IMR-90 (cell line): ENCODE data around the gene PCAT6. TPM values are rescaled to one million over a fixed set of nuclear protein-coding genes. Genes with fewer than 3 reads are reported as not detected.
"Not testable (repeated sequence)": the region's sequence is repeated elsewhere in the genome, so short reads cannot be mapped to it uniquely, and the experiment has no call there.

Source experiments
- ATAC-seq: fragments of 200-7000 bp; cut with Tn5 transposase; 2 replicates; pipeline ENCODE4 v1.9.1; 2020; ENCODE audit warnings: low read depth, mild to moderate bottlenecking, moderate library complexity
- BruUV-seq: library from RNA; stranded (reverse); fragments of 400-500 nt; replicated peaks from 2 replicates; lab custom pipeline; 2021; lab: Mats Ljungman, UMichigan
- CTCF ChIA-PET: fragments of 300-600 bp; formaldehyde crosslinking; extraction: SDS; loops from one replicate; lab custom pipeline; 2021; ENCODE audit warnings: antibody characterized with exemption; lab: Yijun Ruan, JAX
- POLR2A ChIA-PET: fragments of 300-600 bp; sonication (Branson Sonifier 250); formaldehyde crosslinking; loops from one replicate; lab custom pipeline; 2022; ENCODE audit warnings: antibody characterized with exemption; ENCODE audit not compliant: unreplicated experiment; lab: Charles Lee
- DNase-seq: peaks from one replicate; pipeline ENCODE4 v3.0.0; 2013
- H2AFZ ChIP-seq: replicated peaks from 2 replicates; pipeline ENCODE3; 2013; ENCODE audit warnings: low read length, mild to moderate bottlenecking; ENCODE audit not compliant: poor library complexity
- H2AK5ac ChIP-seq: 2 replicates; pipeline ENCODE4 v1.6.1; 2013; ENCODE audit warnings: low read depth, low read length, inconsistent platforms
- H2AK9ac ChIP-seq: replicated peaks from 2 replicates; pipeline ENCODE3; 2013; ENCODE audit warnings: mild to moderate bottlenecking, low read depth, low read length, moderate library complexity; ENCODE audit not compliant: poor library complexity
- H2BK120ac ChIP-seq: 2 replicates; pipeline ENCODE4 v1.6.1; 2013; ENCODE audit warnings: low read depth, low read length, inconsistent platforms
- H2BK15ac ChIP-seq: 3 replicates; pipeline ENCODE4 v1.6.1; 2013; ENCODE audit warnings: low read depth, low read length, inconsistent platforms
- H2BK20ac ChIP-seq: 2 replicates; pipeline ENCODE4 v1.6.1; 2013; ENCODE audit warnings: low read depth, mild to moderate bottlenecking, inconsistent platforms, low read length, moderate library complexity
- H2BK5ac ChIP-seq: 2 replicates; pipeline ENCODE4 v1.6.1; 2013; ENCODE audit warnings: mild to moderate bottlenecking, low read depth, low read length, inconsistent platforms; ENCODE audit not compliant: poor library complexity, severe bottlenecking
- H3K14ac ChIP-seq: replicated peaks from 2 replicates; pipeline ENCODE4 v1.6.1; 2013; ENCODE audit warnings: low read depth, low read length, inconsistent platforms
- H3K18ac ChIP-seq: 2 replicates; pipeline ENCODE4 v1.6.1; 2013; ENCODE audit warnings: low read depth, low read length, control low read depth
- H3K23ac ChIP-seq: 2 replicates; pipeline ENCODE4 v1.6.1; 2013; ENCODE audit warnings: low read depth, low read length, inconsistent platforms
- H3K27ac ChIP-seq: 2 replicates; pipeline ENCODE4 v1.5.1; 2013; ENCODE audit warnings: mild to moderate bottlenecking, control low read depth, low read length; ENCODE audit not compliant: insufficient read depth
- H3K27me3 ChIP-seq: 2 replicates; pipeline ENCODE4 v1.6.1; 2013; ENCODE audit warnings: low read length; ENCODE audit not compliant: control insufficient read depth, insufficient read depth
- H3K36me3 ChIP-seq: 2 replicates; pipeline ENCODE4 v1.6.1; 2013; ENCODE audit warnings: low read length, mixed read lengths; ENCODE audit not compliant: control insufficient read depth, insufficient read depth
- H3K4ac ChIP-seq: 2 replicates; pipeline ENCODE4 v1.6.1; 2013; ENCODE audit warnings: low read depth, low read length, inconsistent platforms
- H3K4me1 ChIP-seq: 2 replicates; pipeline ENCODE4 v1.6.1; 2013; ENCODE audit warnings: low read length, mixed read lengths; ENCODE audit not compliant: control insufficient read depth, insufficient read depth
- H3K4me2 ChIP-seq: 2 replicates; pipeline ENCODE4 v1.6.1; 2013; ENCODE audit warnings: low read depth, mild to moderate bottlenecking, control low read depth, low read length, moderate library complexity
- H3K4me3 ChIP-seq: 2 replicates; pipeline ENCODE4 v1.5.1; 2013; ENCODE audit warnings: low read depth, mild to moderate bottlenecking, control low read depth, low read length, moderate library complexity; ENCODE audit not compliant: insufficient read depth
- H3K56ac ChIP-seq: 2 replicates; pipeline ENCODE4 v1.6.1; 2013; ENCODE audit warnings: low read length, inconsistent platforms; ENCODE audit not compliant: insufficient read depth; ENCODE audit errors: extremely low read depth
- H3K79me1 ChIP-seq, 2 experiments: 2 replicates each; pipeline ENCODE4 v1.6.1; 2013; ENCODE audit warnings: low read length in 2 of 2, inconsistent platforms in 1 of 2, low read depth in 1 of 2
- H3K9ac ChIP-seq: 2 replicates; pipeline ENCODE4 v1.6.1; 2013; ENCODE audit warnings: low read depth, low read length, control low read depth
- H3K9me1 ChIP-seq: 2 replicates; pipeline ENCODE4 v1.6.1; 2013; ENCODE audit warnings: low read length, inconsistent platforms; ENCODE audit not compliant: insufficient read depth
- H3K9me3 ChIP-seq: 2 replicates; pipeline ENCODE4 v1.6.1; 2013; ENCODE audit warnings: low read length; ENCODE audit not compliant: control insufficient read depth, insufficient read depth
- H4K20me1 ChIP-seq: 2 replicates; pipeline ENCODE4 v1.6.1; 2013; ENCODE audit warnings: low read length, inconsistent platforms; ENCODE audit not compliant: insufficient read depth
- H4K5ac ChIP-seq: 2 replicates; pipeline ENCODE4 v1.6.1; 2013; ENCODE audit warnings: mild to moderate bottlenecking, low read depth, low read length, control low read depth
- H4K8ac ChIP-seq, 2 experiments: 2 replicates each; pipeline ENCODE4 v1.6.1; 2013; ENCODE audit warnings: low read depth in 2 of 2, low read length in 2 of 2, control low read depth in 1 of 2, inconsistent platforms in 1 of 2
- H4K91ac ChIP-seq: 2 replicates; pipeline ENCODE4 v1.6.1; 2013; ENCODE audit warnings: low read depth, low read length, inconsistent platforms; ENCODE audit not compliant: insufficient read depth
- POLR2A ChIP-seq: IDR thresholded peaks from 2 replicates; pipeline ENCODE4 v1.6.1; 2012; ENCODE audit warnings: mild to moderate bottlenecking, low read depth, low read length
- RAD21 ChIP-seq: IDR thresholded peaks from 2 replicates; pipeline ENCODE4 v1.6.1; 2012; ENCODE audit warnings: low read length, improper control_type of control experiment
- RFX5 ChIP-seq: IDR thresholded peaks from 2 replicates; pipeline ENCODE4 v1.8.0; 2012; ENCODE audit warnings: low read depth, mild to moderate bottlenecking, low read length, moderate library complexity
- USF2 ChIP-seq: fragments of 150-350 bp; IDR thresholded peaks from 2 replicates; pipeline ENCODE4 v1.6.1; 2017; ENCODE audit warnings: mild to moderate bottlenecking, antibody characterized with exemption, low read length, low read depth
- WGBS, 2 experiments: methylation state at CpG; one replicate each; pipeline versions ENCODE4 v1.1.5 to v1.1.7; 2013; ENCODE audit warnings: missing lambda C conversion rate in 2 of 2; ENCODE audit not compliant: insufficient read length in 1 of 2; ENCODE audit errors: extremely low coverage in 2 of 2; 5-methylcytosine and 5-hydroxymethylcytosine counted together
- dilution Hi-C: fragments of 300-500 bp; cut with HindIII; formaldehyde crosslinking; loops from one replicate; pipeline ENCODE4 v1.14.3; 2018; ENCODE audit warnings: low sequenced_read_pairs; ENCODE audit not compliant: unreplicated experiment
- in situ Hi-C: fragments of 300-500 bp; cut with MboI; formaldehyde crosslinking; loops from 3 replicates; pipeline ENCODE4 v1.14.3; 2019; ENCODE audit warnings: low sequenced_read_pairs, inconsistent platforms, mixed read lengths
- intact Hi-C: fragments of 100-400 bp; cut with micrococcal nuclease; formaldehyde crosslinking; loops from 2 replicates; pipeline ENCODE4 v1.10.0; 2022
- polyA plus RNA-seq, 3 experiments: library from polyadenylated mRNA; depleted of rRNA; stranded (reverse); fragments of >200 nt; gene quantifications; 2 replicates each; pipeline ENCODE4 v1.2.3, GENCODE V29; 2012; ENCODE audit warnings: low replicate concordance in 1 of 3
- total RNA-seq: library from RNA; depleted of rRNA; stranded (reverse); fragments of >200 nt; gene quantifications from 2 replicates; pipeline ENCODE4 v1.2.3, GENCODE V29; 2012
- TF ChIP-seq, protein P1 (sequence below): fragments of 150-350 bp; IDR thresholded peaks from 2 replicates; pipeline ENCODE4 v1.6.1; 2016; ENCODE audit warnings: low read depth, mild to moderate bottlenecking, low read length, moderate library complexity, borderline replicate concordance

The PCAT6 gene
- total and polyA plus RNA-seq, 2 of the 4 experiments (the other 2 are of a cell fraction): 5.8 TPM; not detected in 1

DNA sequence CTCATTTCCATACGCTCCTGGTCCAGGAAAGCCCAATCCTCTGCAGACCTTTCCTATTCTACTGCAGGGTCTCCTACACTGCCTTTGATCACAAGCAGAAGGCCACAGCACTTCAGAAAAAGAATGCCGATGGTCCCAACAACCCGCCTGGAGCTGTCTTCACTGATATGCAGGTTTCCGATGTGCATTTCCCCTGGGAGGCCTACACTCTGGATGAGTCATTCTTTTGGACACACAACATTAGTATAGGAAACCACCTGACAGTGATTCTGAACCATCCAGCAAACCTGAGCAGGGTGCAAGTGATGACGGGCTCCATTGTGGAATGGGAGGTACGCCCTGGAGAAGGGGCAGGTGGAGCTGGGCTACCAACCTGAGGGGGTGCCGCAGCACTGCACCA is 15.0 kb downstream of the PCAT6 start:
- Histone ChIP-seq H3K14ac (no peak overlapping the region), H3K79me1 (no peaks in the 10 kb centered on the region), H3K56ac (no peak overlapping the region), H3K23ac (no peak overlapping the region), H2AK9ac (no peak overlapping the region), H3K4ac (no peak overlapping the region), H3K4me2 (no peak overlapping the region), H3K4me3 (no peak overlapping the region), H3K9me3 (no peaks in the 10 kb centered on the region), H2BK20ac (no peak overlapping the region), H2BK15ac (no peak overlapping the region), H3K27ac (no peak overlapping the region), H3K36me3 (no peaks in the 10 kb centered on the region), H4K8ac (no peak overlapping the region), H3K9ac (no peak overlapping the region), H4K5ac (no peak overlapping the region), H3K9me1 (no peaks in the 10 kb centered on the region), H4K20me1 (no peaks in the 10 kb centered on the region), H2AK5ac (no peak overlapping the region), H2AFZ (no peak overlapping the region), H2BK120ac (no peak overlapping the region), H3K27me3 (peaks cover 30% of the 10 kb centered on the region), H2BK5ac (no peak overlapping the region), H4K91ac (no peak overlapping the region), H3K18ac (no peak overlapping the region), H3K4me1 (no peaks in the 10 kb centered on the region)
- ATAC-seq (no peak), DNase-seq (no peak)
- dilution Hi-C loops (no loop called here), intact Hi-C loops (no loop called here), in situ Hi-C loops (no loop called here)
- no peak for TF ChIP-seq POLR2A
- no peak for TF ChIP-seq RFX5
- no peak for TF ChIP-seq RAD21
- TF ChIP-seq USF2: no peak
- TF ChIP-seq, protein P1, sequence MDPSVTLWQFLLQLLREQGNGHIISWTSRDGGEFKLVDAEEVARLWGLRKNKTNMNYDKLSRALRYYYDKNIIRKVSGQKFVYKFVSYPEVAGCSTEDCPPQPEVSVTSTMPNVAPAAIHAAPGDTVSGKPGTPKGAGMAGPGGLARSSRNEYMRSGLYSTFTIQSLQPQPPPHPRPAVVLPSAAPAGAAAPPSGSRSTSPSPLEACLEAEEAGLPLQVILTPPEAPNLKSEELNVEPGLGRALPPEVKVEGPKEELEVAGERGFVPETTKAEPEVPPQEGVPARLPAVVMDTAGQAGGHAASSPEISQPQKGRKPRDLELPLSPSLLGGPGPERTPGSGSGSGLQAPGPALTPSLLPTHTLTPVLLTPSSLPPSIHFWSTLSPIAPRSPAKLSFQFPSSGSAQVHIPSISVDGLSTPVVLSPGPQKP: no peak
- BruUV-seq: no TSS peak
- 73% methylated on average over 5 of the region's 7 CpGs; no CpG with 5 or more reads in 1 of the 2 experiments for WGBS, 2 experiments
- POLR2A ChIA-PET: no interaction called here
- CTCF ChIA-PET: no interaction called here

DNA sequence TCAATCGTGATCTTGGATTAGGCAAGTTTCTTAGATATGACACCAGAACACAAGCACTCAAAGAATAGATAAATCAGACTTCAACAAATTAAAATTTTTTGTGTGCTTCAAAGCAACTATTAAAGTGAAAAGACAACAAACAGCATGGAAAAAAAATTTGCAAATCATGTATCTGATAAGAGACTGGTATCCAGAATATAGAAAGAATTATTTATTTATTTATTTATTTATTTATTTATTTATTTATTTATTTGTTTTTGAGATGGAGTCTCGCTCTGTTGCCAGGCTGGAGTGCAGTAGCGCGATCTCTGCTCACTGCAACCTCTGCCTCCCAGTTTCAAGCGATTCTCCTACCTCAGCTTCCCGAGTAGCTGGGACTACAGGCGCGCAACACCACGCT is 18.5 kb downstream of the PCAT6 start:
- BruUV-seq, CTCF ChIA-PET, H3K18ac ChIP-seq, in situ Hi-C loops, intact Hi-C loops, dilution Hi-C loops, H3K9me1 ChIP-seq, H2BK20ac ChIP-seq, H3K79me1 ChIP-seq, H4K91ac ChIP-seq, H3K4ac ChIP-seq, ATAC-seq, H3K56ac ChIP-seq, H2AK5ac ChIP-seq, H3K27ac ChIP-seq, H2AK9ac ChIP-seq, H3K9ac ChIP-seq, H3K4me3 ChIP-seq, H2BK15ac ChIP-seq, H3K23ac ChIP-seq, H4K8ac ChIP-seq, H2BK5ac ChIP-seq, H3K14ac ChIP-seq, H4K20me1 ChIP-seq, DNase-seq, H3K9me3 ChIP-seq, H3K4me1 ChIP-seq, H2AFZ ChIP-seq, H3K36me3 ChIP-seq, H4K5ac ChIP-seq, POLR2A ChIA-PET, H3K4me2 ChIP-seq, H2BK120ac ChIP-seq: not testable (repeated sequence)
- WGBS, 2 experiments: no CpG with 5 or more reads among the region's 9 CpGs
- H3K27me3 ChIP-seq: peaks cover 34% of the 10 kb centered on the region
